HG03378 (cell line): ENCODE measurements around the gene CPXCR1.
"Not testable (repeated sequence)": the region's sequence is repeated elsewhere in the genome, so short reads cannot be mapped to it uniquely, and the experiment has no call there.

ENCODE experiments used
- ATAC-seq: cut with Tn5 transposase; IDR thresholded peaks from one replicate; pipeline ENCODE4 v1.9.1; 2021; ENCODE audit warnings: mild to moderate bottlenecking, moderate library complexity; ENCODE audit not compliant: unreplicated experiment

Gene CPXCR1

GRCh38 chrX:88746925-88747324 is at the start of gene CPXCR1:
CPXCR1 (plus strand) TSS chrX:88747225; CDS start chrX:88753415, 6,190 bp downstream.
- ATAC-seq, result no peak

GRCh38 chrX:88735835-88736234 is 11.2 kb upstream of the CPXCR1 start:
- no peak for ATAC-seq

GRCh38 chrX:88746215-88746614 is 810 bp upstream of the CPXCR1 start:
- not testable (repeated sequence) for ATAC-seq

- not testable (repeated sequence) for ATAC-seq
Observed at GRCh38 chrX:88752339-88752738, 5.3 kb downstream of the CPXCR1 start.

- ATAC-seq, result no peak
Observed at GRCh38 chrX:88789825-88790224, 42.8 kb downstream of the CPXCR1 start.
